Femur (tissue), 1 donor: ENCODE results near the gene GHRHR.
A peak's percentile ranks its signal among the peaks of the same experiment; 100 is the strongest.

Experiments
- DNase-seq: peaks from one replicate; pipeline ENCODE4 v3.0.0-alpha.2; 2017

Gene GHRHR

DNA sequence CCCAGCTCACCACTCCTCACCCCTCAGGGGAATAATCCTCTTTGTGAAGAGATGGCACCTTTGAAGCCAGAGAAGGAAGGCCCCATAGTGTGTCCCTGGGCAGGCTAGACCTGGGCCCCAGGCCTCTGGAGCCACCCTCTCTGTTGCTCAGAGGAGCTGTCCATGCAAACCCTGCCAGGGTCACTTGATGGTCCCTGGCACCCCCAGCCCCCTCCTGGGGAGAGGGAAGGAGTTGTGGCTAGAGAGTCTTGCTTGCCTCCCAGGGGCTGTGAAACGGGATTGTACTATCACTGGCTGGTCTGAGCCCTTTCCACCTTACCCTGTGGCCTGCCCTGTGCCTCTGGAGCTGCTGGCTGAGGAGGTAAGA, 5.8 kb downstream of the GHRHR start:
- no peak for DNase-seq

DNA sequence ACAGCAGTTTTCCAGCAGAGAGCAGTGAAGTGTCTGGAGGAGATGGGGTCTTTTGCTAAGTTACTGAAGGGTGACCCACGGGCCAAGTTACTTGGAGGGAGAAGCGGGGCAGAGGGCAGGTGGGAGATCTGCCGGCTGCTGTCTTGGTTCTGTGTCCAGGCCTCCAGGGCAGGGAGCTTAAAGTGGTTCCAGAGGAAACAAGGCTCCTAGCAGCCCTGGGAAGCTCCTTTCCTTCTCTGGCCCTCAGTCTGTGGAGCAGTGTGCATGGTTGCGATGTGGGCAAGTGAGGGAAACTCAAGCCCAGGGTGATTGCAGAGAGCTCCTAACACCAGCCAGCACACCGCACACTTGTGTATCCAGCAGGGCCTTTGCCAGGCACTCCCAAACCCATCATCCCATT, 6.3 kb downstream of the GHRHR start:
- DNase-seq: no peak

DNA sequence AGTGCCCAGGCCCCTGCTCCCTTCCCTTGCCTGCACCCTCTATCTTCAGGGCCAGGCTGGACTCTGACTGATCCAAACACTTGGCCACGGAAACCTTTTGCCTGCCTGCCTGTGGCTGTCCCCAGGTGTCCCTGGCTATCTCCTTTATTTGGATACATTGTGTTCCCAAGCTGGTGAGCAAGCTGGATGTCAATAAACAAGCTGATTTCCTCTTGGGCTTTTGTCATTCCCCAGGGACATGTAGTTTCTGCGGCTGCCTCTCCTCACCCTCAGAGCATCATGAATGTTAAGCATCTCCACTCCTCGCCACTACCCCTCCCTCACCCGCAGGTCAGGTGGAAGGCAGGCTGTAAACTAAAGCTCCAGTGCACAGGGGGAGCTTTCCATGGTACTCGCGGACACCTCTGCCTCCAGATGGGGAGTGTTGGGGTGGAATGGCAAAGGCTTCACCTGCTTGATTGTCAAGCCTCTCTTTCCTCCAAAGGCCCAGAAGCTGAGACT, 6.9 kb downstream of the GHRHR start:
- DNase-seq: no peak

DNA sequence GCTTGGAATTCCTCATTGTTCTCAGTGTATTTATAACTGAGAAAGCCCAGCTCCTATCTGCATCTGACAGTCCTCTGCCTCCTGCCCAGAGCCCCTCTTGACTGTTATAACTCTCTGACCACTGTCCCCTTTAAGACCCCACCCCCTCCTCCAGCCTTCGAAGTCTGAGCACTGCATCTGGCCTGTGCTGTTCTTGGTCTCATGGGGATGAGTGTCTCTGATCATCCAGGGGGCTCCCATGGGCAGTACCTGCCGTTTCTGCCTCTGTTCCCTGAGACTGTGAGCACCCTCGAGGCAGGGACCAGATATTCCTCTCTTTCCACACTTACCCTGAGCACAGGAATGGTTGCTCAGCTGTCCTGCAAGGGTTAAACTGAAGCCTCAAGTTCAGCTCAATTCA, 7.7 kb downstream of the GHRHR start:
- DNase-seq: no peak

DNA sequence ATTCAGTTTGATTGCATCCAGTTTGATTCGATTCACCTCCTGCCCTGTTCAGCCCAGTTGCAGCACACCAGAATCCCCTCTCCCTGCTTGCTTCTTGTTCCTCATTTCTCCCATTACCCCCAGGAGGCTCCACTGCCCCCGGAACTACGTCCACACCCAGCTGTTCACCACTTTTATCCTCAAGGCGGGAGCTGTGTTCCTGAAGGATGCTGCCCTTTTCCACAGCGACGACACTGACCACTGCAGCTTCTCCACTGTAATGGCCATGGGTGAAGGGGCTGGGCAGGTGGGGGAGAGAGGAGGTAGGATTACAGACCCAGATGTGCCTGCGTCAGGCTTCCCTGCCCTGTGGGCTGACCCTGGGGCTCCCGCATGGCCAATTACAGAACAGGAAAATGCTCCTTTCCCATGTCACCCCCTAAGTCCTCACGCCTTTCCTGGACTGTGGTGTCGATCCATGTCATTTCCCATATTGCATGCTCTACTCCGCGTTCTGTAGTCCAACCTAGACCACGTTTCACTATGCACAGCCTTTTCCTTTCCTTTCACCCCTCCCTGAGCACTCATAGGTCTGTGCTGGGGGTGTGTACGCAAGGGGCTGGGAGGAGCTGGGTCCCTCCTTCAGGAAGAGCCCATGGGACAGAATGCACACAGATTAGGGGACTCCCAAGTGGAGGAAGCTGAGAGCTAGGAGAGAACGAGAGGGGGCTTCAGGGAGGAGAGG, 8.2 kb downstream of the GHRHR start:
- DNase-seq: no peak

DNA sequence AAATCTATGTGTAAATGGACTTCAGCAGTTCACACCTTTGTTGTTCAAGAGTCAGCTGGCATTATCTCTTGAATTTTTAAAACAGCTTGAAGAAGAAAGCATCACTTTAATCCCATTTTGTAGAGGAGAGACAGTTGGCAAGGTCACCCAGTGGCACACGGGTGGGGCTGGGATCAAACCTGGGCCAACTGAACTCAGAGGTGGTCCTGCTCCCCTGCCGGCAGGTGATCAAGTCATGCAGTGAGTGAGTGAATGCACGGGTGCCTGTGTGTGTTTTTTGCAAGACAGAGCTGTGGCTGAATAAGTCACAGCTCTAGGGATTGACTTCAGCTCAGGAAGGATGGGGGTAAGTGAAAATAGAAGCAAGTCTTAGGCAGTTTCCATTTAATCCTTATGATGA, 9.5 kb downstream of the GHRHR start:
- DNase-seq: no peak

DNA sequence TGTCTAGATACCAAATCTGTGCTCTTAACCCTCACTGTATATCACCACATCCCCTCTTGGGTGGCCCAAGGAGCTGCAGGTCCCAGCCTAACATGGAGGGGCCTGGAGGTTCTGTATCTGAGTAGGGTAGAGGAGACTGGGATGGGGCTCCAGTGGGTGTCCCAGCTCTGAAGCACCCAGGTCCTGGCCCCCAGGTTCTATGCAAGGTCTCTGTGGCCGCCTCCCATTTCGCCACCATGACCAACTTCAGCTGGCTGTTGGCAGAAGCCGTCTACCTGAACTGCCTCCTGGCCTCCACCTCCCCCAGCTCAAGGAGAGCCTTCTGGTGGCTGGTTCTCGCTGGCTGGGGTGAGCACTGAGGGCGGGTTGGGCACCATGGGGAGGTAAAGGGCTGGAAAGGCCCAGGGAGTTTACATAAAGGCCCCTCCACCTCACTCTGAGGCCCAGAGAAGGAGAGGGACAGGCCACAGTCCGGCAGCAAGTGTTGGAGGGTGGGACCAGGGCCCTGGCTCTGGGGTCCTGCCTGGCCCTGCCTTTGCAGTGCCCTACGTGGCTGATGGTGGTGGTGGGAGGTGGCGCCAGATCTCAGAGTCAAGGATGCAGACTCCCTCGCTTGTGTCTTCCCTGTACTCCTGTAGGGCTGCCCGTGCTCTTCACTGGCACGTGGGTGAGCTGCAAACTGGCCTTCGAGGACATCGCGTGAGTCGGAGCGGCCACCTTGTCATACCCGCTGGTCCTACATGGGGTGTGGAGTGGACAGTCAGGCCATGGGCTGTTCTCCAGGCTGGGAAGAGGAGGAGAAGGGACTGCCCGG, 10.2 kb downstream of the GHRHR start:
- no peak for DNase-seq

GRCh38 chr7:30974605-30975255, 11.0 kb downstream of the GHRHR start:
- DNase-seq: no peak

DNA sequence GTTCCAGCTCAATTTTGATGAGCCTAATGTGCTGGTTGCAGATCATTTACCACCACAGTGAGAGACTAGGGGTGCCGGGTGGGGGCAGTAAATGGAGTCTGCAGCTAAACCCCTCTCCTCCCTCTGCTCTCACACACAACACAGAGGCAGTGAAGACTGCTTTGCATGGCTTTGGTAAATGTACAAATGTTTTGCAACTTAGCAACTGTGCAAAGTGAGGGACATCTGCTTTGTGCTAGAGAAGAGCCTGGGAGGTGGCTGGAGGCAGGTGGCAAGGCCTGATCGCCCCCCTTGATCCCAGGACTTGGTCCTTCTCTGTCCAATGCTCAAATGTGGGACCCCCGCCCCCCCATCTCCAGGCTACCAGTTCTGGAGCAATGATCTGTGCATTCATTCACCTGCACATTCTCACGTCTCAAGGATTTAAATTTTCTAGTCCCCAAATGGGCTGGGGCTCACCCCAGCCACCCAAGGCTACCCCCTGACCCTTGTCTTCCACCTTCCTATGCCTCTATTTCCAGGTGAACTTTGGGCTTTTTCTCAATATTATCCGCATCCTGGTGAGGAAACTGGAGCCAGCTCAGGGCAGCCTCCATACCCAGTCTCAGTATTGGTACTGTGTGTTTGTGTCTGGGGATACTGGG, 11.6 kb downstream of the GHRHR start:
- no peak for DNase-seq

- DNase-seq: no peak
Observed at GRCh38 chr7:30976381-30976780, 12.6 kb downstream of the GHRHR start.

GRCh38 chr7:30977222-30977621, 13.5 kb downstream of the GHRHR start:
- no peak for DNase-seq

GRCh38 chr7:30977896-30978564, 14.3 kb downstream of the GHRHR start:
- no peak for DNase-seq

DNA sequence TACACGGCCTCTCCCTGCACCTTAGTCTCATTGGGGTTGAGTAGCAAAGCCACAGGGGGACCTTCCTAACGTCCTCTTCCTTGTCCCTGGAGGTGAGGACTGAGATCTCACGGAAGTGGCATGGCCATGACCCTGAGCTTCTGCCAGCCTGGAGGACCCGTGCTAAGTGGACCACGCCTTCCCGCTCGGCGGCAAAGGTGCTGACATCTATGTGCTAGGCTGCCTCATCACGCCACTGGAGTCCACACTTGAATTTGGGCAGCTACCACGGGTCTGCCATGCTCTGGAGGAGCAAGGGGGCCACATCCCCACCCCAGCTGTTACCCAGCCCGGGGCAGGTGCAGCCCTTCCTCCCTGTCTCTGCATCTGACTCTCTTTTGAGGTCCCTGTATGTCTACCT, 15.3 kb downstream of the GHRHR start:
- DNase-seq: peak; percentile 17

GRCh38 chr7:30980194-30980593, 16.4 kb downstream of the GHRHR start:
- peak; percentile 13 for DNase-seq

GRCh38 chr7:30980751-30981150, 17.0 kb downstream of the GHRHR start:
- DNase-seq: peak; percentile 5

- peak; percentile 92 for DNase-seq
Observed at GRCh38 chr7:30983042-30983913, 19.5 kb downstream of the GHRHR start.

GRCh38 chr7:30983914-30984247, 20.1 kb downstream of the GHRHR start:
- DNase-seq: no peak

- no peak for DNase-seq
Observed at GRCh38 chr7:30984359-30985107, 20.8 kb downstream of the GHRHR start.

DNA sequence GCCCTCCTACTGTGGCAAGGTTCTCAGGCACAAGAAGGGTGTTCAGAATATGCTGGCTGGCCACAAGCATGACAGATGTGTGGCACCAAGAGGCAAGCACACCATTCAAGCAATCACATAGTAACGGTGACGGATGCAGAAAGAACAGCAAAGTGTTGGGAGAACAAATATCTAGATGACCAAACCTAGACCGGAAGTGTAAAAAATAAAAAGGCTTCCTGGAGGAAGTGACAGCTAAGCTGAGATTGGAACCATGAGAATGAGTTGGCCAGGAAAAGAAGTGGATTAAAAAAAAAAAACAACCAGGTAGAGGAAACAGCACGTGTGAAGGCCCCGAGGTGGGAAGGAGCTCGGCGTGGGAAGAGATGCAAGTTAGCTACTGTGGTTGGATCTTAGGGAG, 22.0 kb downstream of the GHRHR start:
- no peak for DNase-seq

GRCh38 chr7:30986331-30986730, 22.6 kb downstream of the GHRHR start:
- DNase-seq: no peak

- DNase-seq: no peak
Observed at GRCh38 chr7:30986738-30987137, 23.0 kb downstream of the GHRHR start.
